Panc1 (cell line): ENCODE data around the gene MBD5. TPM values are rescaled to one million over a fixed set of nuclear protein-coding genes. Genes with fewer than 3 reads are reported as not detected.

Experiments
- ATAC-seq: fragments of 200-7000 bp; cut with Tn5 transposase; 2 replicates; pipeline ENCODE4 v1.9.1; 2020; ENCODE audit warnings: mild to moderate bottlenecking, moderate library complexity
- BruUV-seq: library from RNA; stranded (reverse); fragments of 400-500 nt; replicated peaks from 2 replicates; lab custom pipeline; 2021; lab: Mats Ljungman, UMichigan
- CTCF ChIA-PET: fragments of 300-600 bp; sonication (Branson Sonifier 250); formaldehyde crosslinking; loops from one replicate; lab custom pipeline; 2022; ENCODE audit warnings: antibody characterized with exemption; lab: Charles Lee
- POLR2A ChIA-PET: fragments of 300-600 bp; sonication (Branson Sonifier 250); formaldehyde crosslinking; loops from one replicate; lab custom pipeline; 2022; ENCODE audit warnings: antibody characterized with exemption; lab: Charles Lee
- DNase-seq: peaks from one replicate; pipeline ENCODE4 v3.0.0-alpha.2; 2010; ENCODE audit warnings: low read depth, low spot score
- H3K27ac ChIP-seq: 2 replicates; pipeline ENCODE4 v1.5.1; 2011; ENCODE audit warnings: mild to moderate bottlenecking, low read length, inconsistent platforms
- H3K27me3 ChIP-seq: fragments of 200-500 bp; sonication (Bioruptor generic); 2 replicates; pipeline ENCODE4 v1.6.0; 2014; ENCODE audit warnings: low read length, inconsistent platforms; ENCODE audit not compliant: control insufficient read depth, insufficient read depth
- H3K36me3 ChIP-seq: fragments of 200-500 bp; sonication (Bioruptor generic); 2 replicates; pipeline ENCODE4 v1.5.1; 2014; ENCODE audit warnings: inconsistent platforms, mild to moderate bottlenecking, low read length, moderate library complexity; ENCODE audit not compliant: control insufficient read depth, insufficient read depth
- H3K4me1 ChIP-seq: 2 replicates; pipeline ENCODE4 v1.5.1; 2011; ENCODE audit warnings: inconsistent platforms, mild to moderate bottlenecking, low read length, moderate library complexity; ENCODE audit not compliant: control insufficient read depth, insufficient read depth
- H3K4me3 ChIP-seq, 2 experiments: 2 replicates each; pipeline ENCODE4 v1.5.1; 2011 to 2012; ENCODE audit warnings: low read depth in 2 of 2, low read length in 2 of 2, mild to moderate bottlenecking in 2 of 2, inconsistent platforms in 1 of 2, moderate library complexity in 1 of 2
- H3K9me3 ChIP-seq: fragments of 200-500 bp; sonication (Bioruptor generic); 2 replicates; pipeline ENCODE4 v1.5.1; 2014; ENCODE audit warnings: low read depth, mild to moderate bottlenecking, inconsistent platforms, low read length, moderate library complexity; ENCODE audit not compliant: control insufficient read depth, insufficient read depth
- CTCF ChIP-seq: fragments of 450-650 bp; IDR thresholded peaks from 2 replicates; pipeline ENCODE4 v1.5.1; 2017; ENCODE audit warnings: mild to moderate bottlenecking
- POLR2AphosphoS5 ChIP-seq: IDR thresholded peaks from 2 replicates; pipeline ENCODE4 v1.6.1; 2012; ENCODE audit warnings: mild to moderate bottlenecking, low read depth, low read length, moderate library complexity
- REST ChIP-seq, 2 experiments: IDR thresholded peaks; 2 replicates each; pipeline ENCODE4 v1.6.1; 2011 to 2012; ENCODE audit warnings: low read depth in 2 of 2, control low read depth in 1 of 2, low read length in 1 of 2, mild to moderate bottlenecking in 1 of 2, moderate library complexity in 1 of 2; ENCODE audit not compliant: insufficient read depth in 1 of 2
- SIN3A ChIP-seq: IDR thresholded peaks from 2 replicates; pipeline ENCODE4 v1.6.1; 2012; ENCODE audit warnings: low read depth, mild to moderate bottlenecking, low read length, moderate library complexity, borderline replicate concordance; ENCODE audit not compliant: insufficient read depth
- TCF7L2 ChIP-seq: IDR thresholded peaks from 2 replicates; pipeline ENCODE4 v1.6.1; 2011; ENCODE audit warnings: mild to moderate bottlenecking, low read depth, low read length, inconsistent platforms
- in situ Hi-C: cut with HindIII; loops from 2 replicates; pipeline ENCODE4 v1.10.0; 2016; ENCODE audit warnings: low sequenced_read_pairs, low pct_unique_long_range_greater_than_20kb
- intact Hi-C: fragments of 100-400 bp; cut with micrococcal nuclease; formaldehyde crosslinking; loops from one replicate; pipeline ENCODE4 v1.10.0; 2022; ENCODE audit not compliant: unreplicated experiment
- total RNA-seq: library from RNA; stranded (reverse); gene quantifications from one replicate; pipeline ENCODE4 v1.2.1, GENCODE V29; 2021; ENCODE audit not compliant: unreplicated experiment

The MBD5 gene
- total RNA-seq, 1 experiment from 2014 or later: 40.2 TPM

- POLR2A ChIA-PET: no interaction called here
- in situ Hi-C loops: no loop called here
- CTCF ChIA-PET: no interaction called here
Observed at GRCh38 chr2:148402786-148403185, 381.9 kb downstream of the MBD5 start.

GRCh38 chr2:148410899-148411298 is 390.0 kb downstream of the MBD5 start:
- Histone ChIP-seq H3K4me1 (no peaks in the 10 kb centered on the region), H3K4me3 (no peak overlapping the region), H3K9me3 (no peaks in the 10 kb centered on the region), H3K36me3 (no peaks in the 10 kb centered on the region), H3K27me3 (no peaks in the 10 kb centered on the region), H3K27ac (no peak overlapping the region)
- TF ChIP-seq CTCF (no peak), SIN3A (no peak), TCF7L2 (no peak), REST (IDR thresholded peaks at IDR 0.05; ENCODE audit: insufficient read depth in 1 of 2, low read depth in 2 of 2, low read length in 1 of 2) (no peak), POLR2AphosphoS5 (no peak)
- POLR2A ChIA-PET: no interaction called here
- DNase-seq (no peak), ATAC-seq (no peak)
- in situ Hi-C loops: no loop called here
- BruUV-seq: no TSS peak
- intact Hi-C loops: no loop called here
- CTCF ChIA-PET: no interaction called here

More at GRCh38 chr2:148402786-148403185, 381.9 kb downstream of the MBD5 start:
- Histone ChIP-seq H3K4me3 (no peak overlapping the region), H3K4me1 (no peaks in the 10 kb centered on the region), H3K27me3 (no peaks in the 10 kb centered on the region), H3K9me3 (no peaks in the 10 kb centered on the region), H3K36me3 (no peaks in the 10 kb centered on the region), H3K27ac (no peak overlapping the region)
- no peak for DNase-seq
- TF ChIP-seq TCF7L2 (no peak), SIN3A (no peak), REST (IDR thresholded peaks at IDR 0.05; ENCODE audit: insufficient read depth in 1 of 2, low read depth in 2 of 2, low read length in 1 of 2) (no peak), POLR2AphosphoS5 (no peak), CTCF (no peak)
- BruUV-seq: no TSS peak
- no peak for ATAC-seq
- intact Hi-C loops: no loop called here
